ENCODE results near the gene DNAJC1.

Gene DNAJC1

DNA sequence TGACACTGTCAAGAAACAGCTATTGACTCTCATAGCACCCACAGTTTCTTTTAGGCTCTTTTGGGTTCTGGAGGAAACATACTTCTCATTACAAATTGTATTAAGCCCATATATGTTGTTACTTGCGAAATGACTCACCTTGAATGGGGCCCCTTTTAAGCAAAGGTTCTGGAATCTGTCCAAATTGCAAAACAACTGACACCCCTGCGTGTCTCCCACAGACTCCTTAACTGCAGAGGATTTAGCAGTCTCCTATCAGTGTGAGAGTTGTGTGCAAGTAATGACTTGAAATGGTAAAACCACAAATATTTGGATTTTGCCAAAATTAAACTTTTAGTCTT is 192.3 kb downstream of the DNAJC1 start:
- TF ChIP-seq, protein P1, sequence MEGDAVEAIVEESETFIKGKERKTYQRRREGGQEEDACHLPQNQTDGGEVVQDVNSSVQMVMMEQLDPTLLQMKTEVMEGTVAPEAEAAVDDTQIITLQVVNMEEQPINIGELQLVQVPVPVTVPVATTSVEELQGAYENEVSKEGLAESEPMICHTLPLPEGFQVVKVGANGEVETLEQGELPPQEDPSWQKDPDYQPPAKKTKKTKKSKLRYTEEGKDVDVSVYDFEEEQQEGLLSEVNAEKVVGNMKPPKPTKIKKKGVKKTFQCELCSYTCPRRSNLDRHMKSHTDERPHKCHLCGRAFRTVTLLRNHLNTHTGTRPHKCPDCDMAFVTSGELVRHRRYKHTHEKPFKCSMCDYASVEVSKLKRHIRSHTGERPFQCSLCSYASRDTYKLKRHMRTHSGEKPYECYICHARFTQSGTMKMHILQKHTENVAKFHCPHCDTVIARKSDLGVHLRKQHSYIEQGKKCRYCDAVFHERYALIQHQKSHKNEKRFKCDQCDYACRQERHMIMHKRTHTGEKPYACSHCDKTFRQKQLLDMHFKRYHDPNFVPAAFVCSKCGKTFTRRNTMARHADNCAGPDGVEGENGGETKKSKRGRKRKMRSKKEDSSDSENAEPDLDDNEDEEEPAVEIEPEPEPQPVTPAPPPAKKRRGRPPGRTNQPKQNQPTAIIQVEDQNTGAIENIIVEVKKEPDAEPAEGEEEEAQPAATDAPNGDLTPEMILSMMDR (IDR thresholded peaks at IDR 0.05; ENCODE audit: low read depth, low read length) = no peak
- DNase-seq = no peak
- peaks cover 4% of the 10 kb centered on the region; the same call in 1 of the 2 replicates for H3K4me1 ChIP-seq
- H3K4me3 ChIP-seq (ENCODE audit: low read depth, low read length) = no peak overlapping the region
- no peaks in the 10 kb centered on the region for H3K27me3 ChIP-seq
- H3K36me3 ChIP-seq = no peaks in the 10 kb centered on the region
- no peaks in the 10 kb centered on the region for H3K9me3 ChIP-seq

DNA sequence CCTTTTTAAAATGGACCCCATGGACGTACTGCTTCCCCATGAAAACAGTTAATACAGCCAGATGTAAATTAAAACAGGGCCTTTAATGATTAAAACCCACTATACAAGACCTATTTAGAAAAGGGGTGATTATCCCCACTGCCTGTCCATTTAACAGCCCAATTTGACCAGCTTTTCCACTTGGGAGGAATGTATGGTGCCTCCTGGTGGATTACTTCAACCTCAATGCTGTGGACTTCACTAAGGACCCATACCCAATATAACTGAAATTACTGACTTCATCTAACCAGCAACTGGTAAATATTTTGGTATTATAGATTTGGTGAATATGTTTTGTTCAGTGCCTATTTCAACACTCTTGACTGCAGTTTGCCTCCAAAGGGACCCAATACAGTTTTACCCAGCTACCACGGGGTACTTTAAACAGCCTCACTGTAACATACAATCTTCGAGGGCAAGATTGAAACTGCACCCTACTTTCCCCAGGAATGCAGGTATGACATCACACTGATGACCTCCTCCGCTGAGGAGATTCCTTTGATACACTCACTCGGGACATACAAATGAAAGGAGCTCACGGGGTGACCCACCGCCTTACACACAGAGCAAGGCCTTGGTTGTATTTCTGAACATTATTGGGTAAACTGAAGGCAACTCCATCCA is 192.8 kb downstream of the DNAJC1 start:
- H3K27me3 ChIP-seq = no peaks in the 10 kb centered on the region
- TF ChIP-seq, protein P1 (IDR thresholded peaks at IDR 0.05; ENCODE audit: low read depth, low read length) = peak; percentile 7; the same call in 1 of the 2 replicates
- H3K9me3 ChIP-seq = no peaks in the 10 kb centered on the region
- DNase-seq = no peak
- H3K4me3 ChIP-seq (ENCODE audit: low read depth, low read length) = no peak overlapping the region
- H3K4me1 ChIP-seq = peaks cover 8% of the 10 kb centered on the region
- no peaks in the 10 kb centered on the region for H3K36me3 ChIP-seq

DNA sequence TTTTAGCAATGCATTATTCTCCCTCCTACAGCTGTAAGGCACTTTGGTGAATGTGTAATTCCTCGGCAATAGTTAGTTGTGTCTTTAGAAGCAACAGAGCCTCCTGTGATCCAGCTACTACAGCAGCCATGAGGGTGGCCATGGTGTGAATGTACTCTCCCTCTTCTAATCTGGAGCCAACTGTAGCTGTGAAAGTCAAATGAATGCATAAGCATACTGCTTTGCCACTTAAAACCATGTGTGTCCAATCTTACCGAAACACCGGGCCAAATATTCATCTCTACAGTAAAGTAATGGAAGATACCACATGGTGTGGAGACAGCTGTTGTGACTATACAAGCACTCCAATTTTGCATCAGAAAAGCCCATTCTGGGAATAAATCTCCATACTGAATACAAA is 195.0 kb downstream of the DNAJC1 start:
- Histone ChIP-seq H3K9me3 (no peaks in the 10 kb centered on the region), H3K36me3 (no peaks in the 10 kb centered on the region), H3K4me3 (ENCODE audit: low read depth, low read length) (no peak overlapping the region), H3K27me3 (no peaks in the 10 kb centered on the region), H3K4me1 (peaks cover 9% of the 10 kb centered on the region; the same call in 1 of the 2 replicates)
- DNase-seq = no peak
- TF ChIP-seq, protein P1 (IDR thresholded peaks at IDR 0.05; ENCODE audit: low read depth, low read length) = no peak

DNA sequence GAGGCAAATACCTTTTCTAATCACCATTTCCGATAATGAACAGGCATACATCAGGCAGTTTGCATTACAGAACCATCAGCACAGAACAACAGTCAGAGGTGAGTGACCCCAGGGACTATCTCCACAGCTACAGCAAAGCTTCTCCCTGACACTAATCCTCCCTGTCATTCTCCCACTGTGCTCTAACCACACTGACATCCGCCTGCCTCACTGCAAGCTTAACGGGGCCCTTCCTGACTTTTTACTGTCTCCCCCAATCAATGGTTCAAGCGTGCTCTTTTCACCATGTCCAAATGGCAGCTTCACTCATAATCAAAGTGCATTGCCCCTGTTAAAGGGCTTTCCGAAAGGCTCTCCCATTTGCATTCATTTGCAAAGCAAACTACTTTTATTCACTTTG is 196.3 kb downstream of the DNAJC1 start:
- H3K4me1 ChIP-seq = peaks cover 9% of the 10 kb centered on the region; the same call in 1 of the 2 replicates
- DNase-seq = peak; percentile 18
- H3K27me3 ChIP-seq = no peaks in the 10 kb centered on the region
- TF ChIP-seq, protein P1 (IDR thresholded peaks at IDR 0.05; ENCODE audit: low read depth, low read length) = no peak
- no peaks in the 10 kb centered on the region for H3K9me3 ChIP-seq
- H3K36me3 ChIP-seq = no peaks in the 10 kb centered on the region
- no peak overlapping the region for H3K4me3 ChIP-seq (ENCODE audit: low read depth, low read length)

DNA sequence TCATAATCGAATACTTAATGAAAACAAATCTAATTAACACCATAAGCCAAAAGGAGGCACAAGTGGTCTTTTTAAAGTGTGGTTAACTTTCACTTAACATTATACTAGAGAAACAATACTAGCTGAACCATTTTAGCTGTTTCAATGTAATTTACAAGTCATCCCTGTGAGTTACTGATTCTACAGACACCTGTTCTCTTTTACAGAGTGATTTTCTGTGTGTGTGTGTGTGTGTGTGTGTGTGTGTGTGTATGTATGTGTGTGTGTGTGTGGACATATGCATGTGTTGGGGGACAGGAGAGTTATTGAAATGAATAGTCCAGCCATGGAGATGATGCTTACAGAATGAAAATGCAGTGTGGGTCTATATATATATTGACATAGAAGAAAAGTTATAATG is 200.2 kb downstream of the DNAJC1 start:
- H3K4me3 ChIP-seq (ENCODE audit: low read depth, low read length) = no peak overlapping the region
- H3K4me1 ChIP-seq = peaks cover 9% of the 10 kb centered on the region; the same call in 1 of the 2 replicates
- TF ChIP-seq, protein P1 (IDR thresholded peaks at IDR 0.05; ENCODE audit: low read depth, low read length) = no peak
- no peaks in the 10 kb centered on the region for H3K9me3 ChIP-seq
- no peaks in the 10 kb centered on the region for H3K36me3 ChIP-seq
- no peak for DNase-seq
- no peaks in the 10 kb centered on the region for H3K27me3 ChIP-seq

DNA sequence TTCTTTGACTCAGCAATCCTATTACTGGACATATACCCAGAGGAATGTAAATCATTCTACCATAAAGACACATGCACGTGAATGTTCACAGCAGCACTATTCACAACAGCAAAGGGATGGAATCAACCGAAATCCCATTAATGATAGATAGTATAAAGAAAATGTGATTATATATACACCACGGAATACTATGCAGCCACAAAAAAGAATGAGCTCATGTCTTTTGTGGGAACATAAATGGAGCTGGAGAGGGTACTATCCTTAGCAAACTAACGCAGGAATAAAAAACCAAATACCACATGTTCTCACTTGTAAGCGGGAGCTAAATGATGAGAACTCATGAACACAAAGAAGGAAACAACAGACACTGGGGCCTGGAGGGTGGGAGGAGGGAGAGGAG is 201.9 kb downstream of the DNAJC1 start:
- TF ChIP-seq, protein P1 (IDR thresholded peaks at IDR 0.05; ENCODE audit: low read depth, low read length) = no peak
- Histone ChIP-seq H3K4me1 (peaks cover 5% of the 10 kb centered on the region; the same call in 1 of the 2 replicates), H3K4me3 (ENCODE audit: low read depth, low read length) (no peak overlapping the region), H3K9me3 (no peaks in the 10 kb centered on the region), H3K36me3 (no peaks in the 10 kb centered on the region), H3K27me3 (no peaks in the 10 kb centered on the region)
- DNase-seq = no peak

All from BE2C (cell line).